H9 (cell line): ENCODE results near the gene ARHGEF6. TPM values are rescaled to one million over a fixed set of nuclear protein-coding genes. Genes with fewer than 3 reads are reported as not detected.

Experiments
- DNase-seq: peaks from one replicate; pipeline ENCODE4 v3.0.0-alpha.2; 2017
- H2AFZ ChIP-seq: one replicate; pipeline ENCODE4 v1.6.1; 2013; ENCODE audit warnings: mild to moderate bottlenecking, low read length, control low read depth, moderate library complexity
- H2AK5ac ChIP-seq: 2 replicates; pipeline ENCODE4 v1.6.1; 2013; ENCODE audit warnings: low read length, control low read depth, mixed read lengths; ENCODE audit not compliant: insufficient read length
- H2BK120ac ChIP-seq: one replicate; pipeline ENCODE4 v1.6.1; 2013; ENCODE audit warnings: low read depth, mild to moderate bottlenecking, low read length, control low read depth, inconsistent platforms; ENCODE audit not compliant: poor library complexity, severe bottlenecking
- H2BK12ac ChIP-seq: 2 replicates; pipeline ENCODE4 v1.6.1; 2013; ENCODE audit warnings: low read length, control low read depth, mixed read lengths, low read depth; ENCODE audit not compliant: insufficient read length
- H2BK15ac ChIP-seq: 2 replicates; pipeline ENCODE4 v1.6.1; 2013; ENCODE audit warnings: low read depth, low read length, control low read depth
- H2BK20ac ChIP-seq: one replicate; pipeline ENCODE4 v1.6.1; 2013; ENCODE audit warnings: low read depth, mild to moderate bottlenecking, low read length, control low read depth, inconsistent platforms; ENCODE audit not compliant: poor library complexity, severe bottlenecking
- H2BK5ac ChIP-seq: 2 replicates; pipeline ENCODE4 v1.6.1; 2013; ENCODE audit warnings: low read length, control low read depth, mixed read lengths; ENCODE audit not compliant: insufficient read length
- H3K14ac ChIP-seq: 2 replicates; pipeline ENCODE4 v1.6.1; 2013; ENCODE audit warnings: low read length, control low read depth; ENCODE audit not compliant: insufficient read depth
- H3K18ac ChIP-seq: 2 replicates; pipeline ENCODE4 v1.6.1; 2013; ENCODE audit warnings: low read depth, mild to moderate bottlenecking, mixed read lengths, low read length, control low read depth; ENCODE audit not compliant: insufficient read length
- H3K23ac ChIP-seq: 2 replicates; pipeline ENCODE4 v1.6.1; 2013; ENCODE audit warnings: low read length, control low read depth, mixed read lengths, low read depth; ENCODE audit not compliant: insufficient read length
- H3K23me2 ChIP-seq: 2 replicates; pipeline ENCODE4 v1.6.1; 2013; ENCODE audit warnings: low read depth, mild to moderate bottlenecking, mixed read lengths, low read length, control low read depth; ENCODE audit not compliant: insufficient read length, poor library complexity, severe bottlenecking
- H3K27ac ChIP-seq: 2 replicates; pipeline ENCODE4 v1.5.1; 2013; ENCODE audit warnings: low read length, control low read depth, mixed read lengths, low read depth; ENCODE audit not compliant: insufficient read length
- H3K27me3 ChIP-seq: 2 replicates; pipeline ENCODE4 v1.6.1; 2013; ENCODE audit warnings: low read length, control low read depth, inconsistent platforms; ENCODE audit not compliant: insufficient read depth
- H3K4ac ChIP-seq: 2 replicates; pipeline ENCODE4 v1.6.1; 2013; ENCODE audit warnings: low read depth, mild to moderate bottlenecking, control low read depth, inconsistent platforms, low read length, moderate library complexity
- H3K4me1 ChIP-seq: 2 replicates; pipeline ENCODE4 v1.6.1; 2013; ENCODE audit warnings: low read length, control low read depth, inconsistent platforms; ENCODE audit not compliant: insufficient read depth
- H3K4me2 ChIP-seq: 2 replicates; pipeline ENCODE4 v1.6.1; 2013; ENCODE audit warnings: low read length, control low read depth, mixed read lengths; ENCODE audit not compliant: insufficient read length, insufficient read depth
- H3K56ac ChIP-seq: 2 replicates; pipeline ENCODE4 v1.6.1; 2013; ENCODE audit warnings: low read depth, mild to moderate bottlenecking, mixed read lengths, low read length, control low read depth; ENCODE audit not compliant: insufficient read length
- H3K79me1 ChIP-seq: 2 replicates; pipeline ENCODE4 v1.6.1; 2013; ENCODE audit warnings: low read depth, mild to moderate bottlenecking, moderate library complexity, low read length, control low read depth, inconsistent platforms; ENCODE audit not compliant: insufficient read depth, poor library complexity, severe bottlenecking
- H3K79me2 ChIP-seq: 2 replicates; pipeline ENCODE4 v1.6.1; 2013; ENCODE audit warnings: low read length, control low read depth, inconsistent platforms; ENCODE audit not compliant: insufficient read depth
- H3K9ac ChIP-seq: 2 replicates; pipeline ENCODE4 v1.6.1; 2013; ENCODE audit warnings: low read length, control low read depth, mixed read lengths; ENCODE audit not compliant: insufficient read length; ENCODE audit errors: extremely low read depth
- H3K9me3 ChIP-seq: one replicate; pipeline ENCODE4 v1.6.1; 2013; ENCODE audit warnings: low read depth, low read length, inconsistent platforms; ENCODE audit not compliant: control insufficient read depth
- H3T11ph ChIP-seq: one replicate; pipeline ENCODE4 v1.6.1; 2013; ENCODE audit warnings: mild to moderate bottlenecking, low read length, control low read depth, inconsistent platforms
- H4K20me1 ChIP-seq: one replicate; pipeline ENCODE4 v1.6.1; 2013; ENCODE audit not compliant: control insufficient read depth, insufficient read length, insufficient read depth
- H4K5ac ChIP-seq: 2 replicates; pipeline ENCODE4 v1.6.1; 2013; ENCODE audit warnings: low read depth, mild to moderate bottlenecking, mixed read lengths, low read length, control low read depth; ENCODE audit not compliant: insufficient read length
- H4K8ac ChIP-seq: replicated peaks from 2 replicates; pipeline ENCODE4 v1.6.1; 2013; ENCODE audit warnings: low read length, control low read depth, mixed read lengths, low read depth; ENCODE audit not compliant: insufficient read length
- H4K91ac ChIP-seq: 2 replicates; pipeline ENCODE4 v1.6.1; 2013; ENCODE audit warnings: low read depth, mild to moderate bottlenecking, moderate library complexity, mixed read lengths, low read length, control low read depth; ENCODE audit not compliant: insufficient read length
- H3K27ac Mint-ChIP-seq, 3 experiments: 2 replicates in 2 of 3; 3 replicates in 1 of 3; pipeline ENCODE4 v1.8.0; 2020 to 2021; ENCODE audit warnings: mixed read lengths in 3 of 3, mild to moderate bottlenecking in 1 of 3, moderate library complexity in 1 of 3
- H3K27me3 Mint-ChIP-seq: 2 replicates; pipeline ENCODE4 v1.8.0; 2021; ENCODE audit warnings: low read depth, mild to moderate bottlenecking, moderate library complexity, mixed read lengths
- H3K36me3 Mint-ChIP-seq, 3 experiments: 2 replicates in 2 of 3; 3 replicates in 1 of 3; pipeline ENCODE4 v1.8.0; 2020 to 2021; ENCODE audit warnings: low read depth in 3 of 3, mixed read lengths in 3 of 3; ENCODE audit not compliant: insufficient read depth in 1 of 3
- H3K4me1 Mint-ChIP-seq, 2 experiments: 2 replicates each; pipeline ENCODE4 v1.8.0; 2020; ENCODE audit warnings: mixed read lengths in 2 of 2
- H3K4me3 Mint-ChIP-seq, 2 experiments: 2 replicates in 1 of 2; 3 replicates in 1 of 2; pipeline ENCODE4 v1.8.0; 2020 to 2021; ENCODE audit warnings: mild to moderate bottlenecking in 2 of 2, mixed read lengths in 2 of 2, moderate library complexity in 1 of 2
- H3K9me3 Mint-ChIP-seq, 2 experiments: 2 replicates in 1 of 2; 3 replicates in 1 of 2; pipeline ENCODE4 v1.8.0; 2020; ENCODE audit warnings: mild to moderate bottlenecking in 2 of 2, mixed read lengths in 2 of 2, moderate library complexity in 1 of 2
- CTCF ChIP-seq: fragments of 200-600 bp; sonication (generic); conservative IDR thresholded peaks from 3 replicates; pipeline ENCODE4 v1.8.0; 2021; ENCODE audit warnings: antibody characterized with exemption, mild to moderate bottlenecking
- WGBS: extraction: QIAGEN DNeasy Blood & Tissue Kit; methylation state at CpG from one replicate; pipeline ENCODE4 v1.1.7; 2013; ENCODE audit warnings: missing lambda C conversion rate, low lambda C conversion rate, mixed read lengths; ENCODE audit not compliant: insufficient read length; ENCODE audit errors: extremely low coverage; 5-methylcytosine and 5-hydroxymethylcytosine counted together
- total RNA-seq: library from RNA; stranded (reverse); gene quantifications from 2 replicates; pipeline ENCODE4 v1.2.1, GENCODE V29; 2021

The ARHGEF6 gene
- total RNA-seq, 1 experiment from 2014 or later, result 3.6 TPM

- no peak overlapping the region for H2AFZ ChIP-seq
- no peak overlapping the region for H4K91ac ChIP-seq
- no peak overlapping the region for H4K8ac ChIP-seq
- no peak overlapping the region for H3K14ac ChIP-seq
- no peak overlapping the region for H2AK5ac ChIP-seq
- H3K23ac ChIP-seq, result no peak overlapping the region
- no peak overlapping the region for H2BK120ac ChIP-seq
- no peak overlapping the region for H3K4me3 Mint-ChIP-seq
- peaks cover 4 to 7% (median 5%) of the 10 kb centered on the region in 3 experiments; a peak in 6 of 7 replicates for H3K36me3 Mint-ChIP-seq
- H3K23me2 ChIP-seq, result no peaks in the 10 kb centered on the region
- H3K27me3 ChIP-seq, result no peaks in the 10 kb centered on the region
- H3K9me3 ChIP-seq, result peaks cover 15% of the 10 kb centered on the region
- H3K18ac ChIP-seq, result no peak overlapping the region
- H3K79me1 ChIP-seq, result no peaks in the 10 kb centered on the region
- H3T11ph ChIP-seq, result no peak overlapping the region
- H3K27me3 Mint-ChIP-seq, result no peaks in the 10 kb centered on the region
- peaks cover 7 to 10% of the 10 kb centered on the region in 2 experiments for H3K4me1 Mint-ChIP-seq
- H3K4me2 ChIP-seq, result no peak overlapping the region
- no peak overlapping the region for H2BK12ac ChIP-seq
- H3K27ac ChIP-seq, result no peak overlapping the region
- H2BK5ac ChIP-seq, result no peak overlapping the region
- H4K20me1 ChIP-seq, result no peaks in the 10 kb centered on the region
- H2BK15ac ChIP-seq, result no peak overlapping the region
- no peaks in the 10 kb centered on the region for H3K79me2 ChIP-seq
- no peak for TF ChIP-seq CTCF
- H4K5ac ChIP-seq, result no peak overlapping the region
- no peak overlapping the region for H2BK20ac ChIP-seq
- H3K27ac Mint-ChIP-seq, result no peak overlapping the region
- H3K4ac ChIP-seq, result no peak overlapping the region
- no CpG with 5 or more reads among the region's 4 CpGs for WGBS
- H3K9me3 Mint-ChIP-seq, result peaks cover 61 to 68% of the 10 kb centered on the region in 2 experiments
- H3K4me1 ChIP-seq, result no peaks in the 10 kb centered on the region
- H3K9ac ChIP-seq, result no peak overlapping the region
- no peak for DNase-seq
- no peak overlapping the region for H3K56ac ChIP-seq
Observed at GRCh38 chrX:136789856-136790255, 9.1 kb upstream of the ARHGEF6 start.
